Activated CD4-positive, alpha-beta T cell treated with anti-CD3 and anti-CD28 coated beads, Interleukin-2, amount 50 U/mL, for 48 hours (primary cell): ENCODE measurements around the gene INPP5J.
A peak's percentile ranks its signal among the peaks of the same experiment; 100 is the strongest.
"Not testable (repeated sequence)": the region's sequence is repeated elsewhere in the genome, so short reads cannot be mapped to it uniquely, and the experiment has no call there.

Experiments
- DNase-seq, 2 experiments: peaks; one replicate each; pipeline ENCODE4 v3.0.0-alpha.2; 2020

Gene INPP5J

DNA sequence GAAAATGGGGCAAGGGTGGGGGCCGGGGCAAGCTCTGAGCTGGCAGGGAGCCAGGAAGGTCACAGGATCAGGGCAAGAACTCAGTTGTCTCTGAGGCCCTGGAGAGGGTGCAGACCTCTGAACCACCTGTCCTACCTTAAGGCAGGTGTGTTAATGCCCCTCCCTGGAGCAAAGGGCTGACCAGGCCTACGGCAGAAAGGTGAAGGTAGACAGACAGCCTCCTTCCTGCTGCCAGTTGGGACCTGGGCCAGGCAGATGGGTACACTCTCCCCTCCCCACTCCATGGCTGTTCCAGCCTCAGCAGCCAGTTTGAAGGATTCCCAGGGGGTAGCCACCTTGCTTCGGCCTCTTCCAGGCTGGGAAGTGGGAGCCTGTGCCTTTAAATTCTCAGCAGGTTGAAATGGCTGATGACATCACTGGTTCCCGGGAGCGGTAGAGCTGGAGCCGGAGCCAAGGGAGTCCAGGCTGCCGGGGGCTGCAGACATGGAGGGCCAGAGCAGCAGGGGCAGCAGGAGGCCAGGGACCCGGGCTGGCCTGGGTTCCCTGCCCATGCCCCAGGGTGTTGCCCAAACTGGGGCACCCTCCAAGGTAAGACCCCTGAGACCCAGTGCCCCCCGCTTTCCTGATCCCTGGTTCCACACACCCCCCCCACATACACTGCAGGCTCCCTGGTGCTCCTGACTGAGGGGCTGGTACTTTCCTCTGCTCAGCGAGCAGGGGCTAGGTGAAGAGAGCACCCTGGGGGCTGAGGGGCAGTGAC is at the start of gene INPP5J:
INPP5J (plus strand) TSS at position 435 of the 760 bp plus-strand sequence; CDS start at position 484, 49 bp downstream.
- DNase-seq: no peak

DNA sequence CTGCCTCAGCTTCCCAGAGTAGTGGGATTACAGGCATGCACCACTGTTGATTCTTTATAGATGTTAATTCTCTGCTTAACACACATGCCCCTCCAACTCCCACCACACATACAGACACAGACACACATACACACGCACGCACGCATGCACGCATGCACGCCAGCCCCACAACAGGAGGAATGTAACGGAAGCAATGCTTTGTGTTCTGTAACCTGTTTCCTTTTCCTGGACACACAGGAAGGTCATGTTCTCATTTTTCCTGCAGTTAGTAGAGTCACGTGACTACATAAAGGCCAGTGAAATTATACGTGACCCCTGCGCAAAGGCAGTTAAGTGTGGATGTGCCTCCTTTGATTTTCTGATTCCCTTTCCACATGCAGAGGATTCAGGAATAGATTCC is 49.6 kb upstream of the INPP5J start:
- not testable (repeated sequence) for DNase-seq

DNA sequence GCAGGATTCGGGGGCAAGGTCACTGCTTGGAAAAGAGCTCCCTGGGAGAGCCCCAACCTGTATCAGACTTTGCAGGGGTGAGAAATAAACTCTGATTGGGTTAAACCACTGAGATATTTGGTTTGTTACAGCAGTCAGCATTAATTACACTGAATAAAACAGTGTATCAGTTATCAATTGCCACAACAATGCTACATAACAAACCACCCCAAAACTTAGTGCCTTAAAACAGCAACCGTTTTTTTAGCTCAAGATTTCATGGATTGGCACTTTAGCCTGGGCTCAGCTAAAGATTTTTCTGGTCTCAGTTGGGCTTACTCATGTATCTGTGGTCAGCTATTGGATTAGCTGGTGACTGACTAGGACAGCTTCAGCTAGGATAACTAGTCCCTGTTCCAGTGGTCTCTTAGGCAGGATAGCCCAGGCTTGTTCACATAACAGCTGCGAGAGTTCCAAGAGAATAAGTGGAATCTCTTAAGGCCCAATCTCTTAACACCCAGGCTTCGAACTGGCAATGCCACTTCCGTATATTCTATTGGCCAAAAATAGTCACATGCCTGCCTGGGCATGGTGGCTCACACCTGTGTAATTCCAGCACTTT is 49.1 kb upstream of the INPP5J start:
- not testable (repeated sequence) for DNase-seq

DNA sequence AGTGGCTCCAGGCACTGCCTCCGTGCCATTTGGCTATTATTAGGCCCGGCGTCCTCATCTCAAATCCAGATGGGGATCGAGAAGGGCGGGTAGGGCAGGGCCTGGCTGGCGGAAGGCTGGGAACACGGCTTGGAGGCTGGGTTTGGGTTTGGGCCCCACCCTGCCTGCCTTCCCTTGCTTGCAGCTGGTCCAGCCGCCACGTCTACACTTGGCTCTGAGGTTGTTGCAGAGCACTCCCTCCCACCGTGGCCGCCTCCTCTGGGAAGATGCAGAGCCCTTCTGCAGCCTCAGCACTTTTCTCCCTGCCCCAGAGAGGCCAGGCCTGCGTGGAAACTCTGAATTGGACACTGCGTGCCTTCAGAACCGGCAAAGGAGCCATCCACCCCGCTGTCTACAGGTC is 46.8 kb upstream of the INPP5J start:
- no peak for DNase-seq

DNA sequence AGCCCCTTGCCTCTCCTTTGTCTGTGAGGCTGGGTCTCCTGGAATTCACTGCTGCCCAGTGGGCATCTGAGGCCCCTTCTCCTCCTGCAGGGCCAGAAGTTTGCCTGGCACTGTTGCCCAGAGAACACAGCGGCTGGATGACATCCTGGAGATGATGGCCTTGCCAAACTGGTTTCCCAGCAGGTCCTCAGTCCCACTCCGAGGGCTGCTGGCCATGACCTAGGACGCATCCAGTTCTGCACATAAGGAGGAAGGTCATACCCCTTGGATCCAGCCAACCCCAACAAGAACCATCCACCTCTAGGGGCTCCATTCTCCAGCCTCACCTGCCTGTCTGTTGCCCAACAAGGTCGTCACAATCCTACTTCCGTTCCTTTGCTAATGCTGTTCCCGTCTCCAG is 45.1 kb upstream of the INPP5J start:
- DNase-seq: no peak

- not testable (repeated sequence) for DNase-seq
These were observed 44.4 kb upstream of the INPP5J start for GRCh38 chr22:31078389-31078788.

GRCh38 chr22:31079095-31079642 is 43.6 kb upstream of the INPP5J start:
- DNase-seq: no peak

GRCh38 chr22:31080164-31080847 is 42.5 kb upstream of the INPP5J start:
- DNase-seq: no peak

DNA sequence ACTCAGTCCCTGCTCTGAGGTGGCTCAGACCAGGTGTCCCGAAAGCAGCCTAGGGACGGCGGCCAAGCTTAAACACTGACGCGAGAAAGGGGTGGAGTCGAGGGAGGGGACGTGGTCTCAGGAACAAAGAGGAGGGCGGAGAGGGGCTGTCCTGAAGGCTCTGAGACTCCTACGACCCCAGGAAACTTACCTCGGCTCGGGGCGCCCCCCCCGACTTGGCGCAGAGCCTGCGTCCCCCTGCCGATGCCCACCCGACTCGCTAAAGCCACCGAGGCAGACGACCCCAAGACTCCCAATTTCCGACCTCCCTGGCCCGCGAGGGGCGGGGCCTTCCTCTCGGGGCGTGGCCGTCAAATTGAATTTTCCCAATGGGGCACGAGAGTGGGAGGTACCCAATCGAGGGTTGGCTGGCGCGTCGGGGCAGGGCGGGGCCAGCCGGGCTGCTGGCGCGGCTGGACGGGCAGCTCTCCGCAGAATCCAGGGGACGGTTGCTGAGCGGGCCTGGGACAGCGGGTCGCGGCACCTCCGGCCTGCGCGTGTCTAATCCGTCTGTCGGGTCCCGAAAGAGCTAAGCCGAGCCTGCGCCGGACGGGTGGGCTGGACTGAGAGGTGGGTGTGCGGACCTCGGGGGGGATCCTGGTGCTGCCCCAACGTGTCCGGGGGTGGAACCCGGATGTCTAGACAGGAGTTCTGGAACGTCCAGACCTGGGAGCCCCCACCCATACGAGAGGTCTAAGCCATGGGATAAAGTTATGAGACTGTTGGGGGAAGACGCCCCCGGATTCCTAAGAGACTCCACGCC is 41.7 kb upstream of the INPP5J start, which contains the start of gene SMTN:
SMTN (plus strand) TSS at position 471 of the 802 bp plus-strand sequence. CDS start 1,941 bp downstream, outside the sequence.
- DNase-seq: peak; percentile 91 to 93

DNA sequence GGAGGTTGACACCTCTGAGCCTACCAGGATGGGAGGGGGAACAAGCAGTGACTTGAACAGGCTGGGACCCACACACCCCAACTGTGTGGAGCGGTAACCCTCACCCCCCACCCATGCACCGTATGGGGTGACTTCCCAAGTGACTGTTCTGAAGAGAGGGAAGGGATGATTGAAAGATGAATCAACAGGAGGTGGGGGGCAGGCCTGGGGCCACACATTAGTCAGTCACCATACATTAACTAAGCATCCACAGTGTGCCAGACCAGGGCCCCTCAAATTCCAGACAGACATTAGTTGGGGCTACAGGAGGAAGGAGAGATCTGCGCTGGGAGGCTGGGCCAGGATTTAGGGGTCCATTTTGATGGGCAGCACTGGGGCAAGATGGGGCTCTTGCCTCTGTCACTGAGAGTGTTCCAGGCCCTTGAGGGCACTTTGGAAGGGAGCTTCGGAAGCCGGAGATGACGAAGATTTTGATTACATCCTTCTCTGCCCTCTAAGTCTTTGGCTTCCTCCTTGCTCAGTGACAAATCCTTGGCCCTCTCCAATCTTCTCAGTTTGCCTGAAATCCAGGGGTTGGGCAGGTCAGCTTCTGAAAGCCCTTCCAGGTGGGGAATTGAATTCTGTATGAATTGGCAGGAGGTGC is 40.7 kb upstream of the INPP5J start:
- DNase-seq: peak; percentile 29 to 34

GRCh38 chr22:31082606-31083376 is 40.0 kb upstream of the INPP5J start:
- peak; percentile 72 to 76 for DNase-seq

- no peak for DNase-seq
These were observed 39.4 kb upstream of the INPP5J start for GRCh38 chr22:31083377-31083768.

DNA sequence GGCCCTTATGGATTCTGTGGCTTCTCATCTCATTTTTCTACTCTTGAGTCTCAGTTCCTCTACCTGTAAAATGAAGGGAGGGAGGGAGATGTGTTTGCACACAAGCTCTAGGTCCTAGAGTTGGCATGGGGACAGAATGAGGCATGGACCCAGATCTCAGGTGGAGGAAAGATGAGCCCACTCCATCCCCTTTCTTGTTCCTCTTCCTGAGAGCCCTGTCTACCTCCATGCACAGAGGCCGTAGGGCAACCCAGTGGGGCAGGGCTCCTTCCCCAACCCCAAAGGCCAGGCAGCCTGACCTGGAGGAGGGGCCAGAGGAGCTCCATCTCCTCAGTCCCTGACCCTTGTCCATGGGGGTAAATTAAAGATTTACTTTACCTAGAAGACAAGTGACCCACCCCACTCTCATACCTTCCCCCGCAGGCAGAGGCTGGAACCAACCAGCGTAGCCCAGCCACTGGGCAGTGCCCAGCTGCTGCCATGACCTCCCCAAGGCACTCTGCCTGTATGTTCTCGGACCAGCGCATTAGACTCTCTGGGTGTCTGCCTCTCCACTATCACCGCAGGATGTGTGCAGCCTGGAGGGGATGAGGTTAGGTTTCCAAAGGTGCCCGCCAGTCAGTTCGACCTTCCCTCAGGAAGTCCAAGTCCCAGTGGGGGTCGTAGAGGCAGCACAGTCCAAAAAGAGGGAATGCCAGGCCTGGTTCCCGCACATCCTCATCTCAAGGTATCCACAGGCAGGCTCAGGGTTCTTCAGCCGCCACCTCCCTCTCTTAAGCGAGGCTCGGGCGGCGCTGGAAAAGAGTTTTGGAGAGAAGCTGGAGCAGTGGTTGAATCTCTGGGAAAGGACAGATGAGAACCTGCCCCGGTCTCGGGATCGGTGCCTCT is 38.6 kb upstream of the INPP5J start:
- DNase-seq: peak; percentile 20 to 43

DNA sequence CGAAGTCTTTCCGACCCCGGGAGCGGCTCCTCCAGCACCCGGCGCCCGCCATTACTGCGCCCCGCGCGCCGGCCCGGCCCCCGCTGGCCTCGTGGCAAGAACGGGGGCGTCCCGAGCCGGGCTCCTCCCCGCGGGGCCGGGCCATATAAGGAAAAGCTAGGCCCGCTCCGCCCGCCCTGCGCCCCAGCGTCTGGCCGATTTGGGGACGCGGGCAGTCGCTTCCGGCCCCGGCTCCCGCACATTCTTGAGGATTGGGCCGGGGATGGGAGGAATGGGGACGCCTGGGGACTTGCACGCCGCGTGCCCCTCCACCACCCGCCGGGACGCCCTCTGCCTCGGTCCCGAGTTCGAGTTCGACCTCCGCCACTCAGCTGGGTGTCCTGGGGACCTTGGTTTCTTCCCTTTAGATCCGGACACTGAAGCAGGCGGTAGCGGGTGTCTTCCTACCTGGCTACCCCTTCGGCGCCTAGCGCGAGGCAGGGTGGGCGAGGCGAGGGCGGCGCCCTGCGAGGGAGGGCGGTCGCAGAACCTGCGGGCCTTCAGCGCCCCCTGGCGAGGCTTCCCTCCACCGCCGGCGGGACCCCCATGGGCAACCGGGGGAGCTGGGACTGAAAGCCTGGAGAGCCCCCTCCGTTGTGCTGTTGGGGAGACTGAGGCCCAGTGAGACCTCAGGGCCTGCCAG is 37.8 kb upstream of the INPP5J start:
- DNase-seq: peak; percentile 88 to 91

DNA sequence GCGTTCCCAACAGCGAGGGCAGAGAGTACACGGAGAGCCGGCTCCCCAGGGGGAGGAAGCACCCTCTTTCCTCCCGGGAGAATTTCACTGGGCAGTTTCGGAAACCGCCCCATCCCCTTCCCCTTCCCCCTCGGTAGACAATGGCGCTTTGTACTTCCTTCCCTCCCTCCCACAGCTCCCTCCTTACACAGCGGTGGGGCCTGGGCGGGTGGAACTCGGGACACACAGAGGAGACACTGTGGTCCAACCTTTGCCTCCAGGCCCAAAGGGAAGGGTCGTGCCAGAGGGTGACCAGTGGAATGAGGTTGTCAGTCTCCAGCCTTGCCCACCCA is 37.3 kb upstream of the INPP5J start:
- DNase-seq: no peak

- DNase-seq: no peak
These were observed 36.8 kb upstream of the INPP5J start for GRCh38 chr22:31085928-31086327.

GRCh38 chr22:31086703-31087330 is 35.9 kb upstream of the INPP5J start:
- DNase-seq: no peak

DNA sequence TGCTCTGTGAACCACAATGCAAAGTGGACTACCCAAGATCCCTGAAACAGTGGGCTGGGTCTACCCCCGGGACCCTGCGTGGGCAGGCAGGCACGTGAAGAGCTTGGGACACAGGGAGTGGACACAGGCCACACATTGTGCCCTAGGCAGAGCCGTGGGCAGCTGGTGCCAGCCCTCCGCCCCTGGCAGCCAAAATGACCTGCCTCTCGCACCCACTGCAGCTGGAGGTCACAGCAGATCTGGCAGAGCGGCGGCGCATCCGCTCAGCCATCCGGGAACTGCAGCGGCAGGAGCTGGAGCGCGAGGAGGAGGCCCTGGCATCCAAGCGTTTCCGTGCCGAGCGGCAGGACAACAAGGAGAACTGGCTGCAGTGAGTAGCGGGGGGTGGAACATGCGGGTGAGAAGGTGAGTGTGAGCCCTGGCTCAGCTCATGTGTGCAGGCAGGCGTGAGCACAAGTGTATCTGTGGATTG is 35.0 kb upstream of the INPP5J start:
- no peak for DNase-seq
